Fibroblast of pulmonary artery (primary cell): ENCODE measurements around the gene B4GALT3.

Source experiments
- DNase-seq: peaks from one replicate; pipeline ENCODE4 v3.0.0-alpha.2; 2010; ENCODE audit warnings: low read depth
- H3K4me3 ChIP-seq: replicated peaks from 2 replicates; pipeline ENCODE4 v1.5.1; 2011; ENCODE audit warnings: low read depth, mild to moderate bottlenecking, control low read depth, low read length, moderate library complexity
- TF ChIP-seq, protein P1 (sequence below): IDR thresholded peaks from 2 replicates; pipeline ENCODE4 v1.5.1; 2011; ENCODE audit warnings: mild to moderate bottlenecking, control low read depth, low read length, inconsistent platforms; ENCODE audit errors: missing control alignments

Gene B4GALT3

DNA sequence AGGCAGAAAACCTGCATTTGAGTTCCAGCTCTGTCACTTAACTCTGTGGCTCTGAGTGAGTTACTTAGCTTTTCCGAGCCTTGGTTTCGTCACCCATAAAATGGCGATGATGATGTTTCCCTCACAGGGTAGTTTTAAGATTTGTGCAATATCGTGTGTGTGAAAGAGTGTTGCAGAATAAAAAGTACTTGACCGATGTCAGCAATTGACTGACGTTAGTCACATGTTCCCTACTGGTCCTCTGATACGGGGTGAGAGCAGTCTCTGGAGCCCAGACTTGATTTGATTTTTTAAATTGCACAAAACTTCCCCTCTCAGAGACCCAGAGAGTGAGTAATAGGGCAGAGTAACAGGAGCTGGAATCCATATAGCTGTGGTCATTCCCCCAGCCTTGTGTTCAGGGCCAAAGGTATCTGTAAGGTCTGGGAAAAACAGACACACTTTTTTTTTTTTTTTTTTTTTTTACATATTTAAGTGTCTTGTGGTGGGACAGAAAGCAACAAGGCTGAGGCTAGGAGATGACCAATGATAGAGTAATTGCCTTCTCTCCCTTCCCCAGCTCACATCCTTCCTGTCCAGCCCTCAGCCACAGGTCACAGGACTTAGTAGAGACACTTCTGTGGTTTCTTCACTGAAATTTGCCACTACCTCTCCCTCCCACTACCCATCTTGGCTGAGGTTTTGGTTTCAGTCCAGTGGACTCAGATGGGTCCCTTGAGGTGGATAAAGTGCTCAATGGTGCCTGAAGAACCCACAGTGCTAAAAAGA, 39.8 kb upstream of the B4GALT3 start:
- H3K4me3 ChIP-seq, result no peak overlapping the region
- TF ChIP-seq, protein P1, sequence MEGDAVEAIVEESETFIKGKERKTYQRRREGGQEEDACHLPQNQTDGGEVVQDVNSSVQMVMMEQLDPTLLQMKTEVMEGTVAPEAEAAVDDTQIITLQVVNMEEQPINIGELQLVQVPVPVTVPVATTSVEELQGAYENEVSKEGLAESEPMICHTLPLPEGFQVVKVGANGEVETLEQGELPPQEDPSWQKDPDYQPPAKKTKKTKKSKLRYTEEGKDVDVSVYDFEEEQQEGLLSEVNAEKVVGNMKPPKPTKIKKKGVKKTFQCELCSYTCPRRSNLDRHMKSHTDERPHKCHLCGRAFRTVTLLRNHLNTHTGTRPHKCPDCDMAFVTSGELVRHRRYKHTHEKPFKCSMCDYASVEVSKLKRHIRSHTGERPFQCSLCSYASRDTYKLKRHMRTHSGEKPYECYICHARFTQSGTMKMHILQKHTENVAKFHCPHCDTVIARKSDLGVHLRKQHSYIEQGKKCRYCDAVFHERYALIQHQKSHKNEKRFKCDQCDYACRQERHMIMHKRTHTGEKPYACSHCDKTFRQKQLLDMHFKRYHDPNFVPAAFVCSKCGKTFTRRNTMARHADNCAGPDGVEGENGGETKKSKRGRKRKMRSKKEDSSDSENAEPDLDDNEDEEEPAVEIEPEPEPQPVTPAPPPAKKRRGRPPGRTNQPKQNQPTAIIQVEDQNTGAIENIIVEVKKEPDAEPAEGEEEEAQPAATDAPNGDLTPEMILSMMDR, result no peak
- DNase-seq, result peak; percentile 83

DNA sequence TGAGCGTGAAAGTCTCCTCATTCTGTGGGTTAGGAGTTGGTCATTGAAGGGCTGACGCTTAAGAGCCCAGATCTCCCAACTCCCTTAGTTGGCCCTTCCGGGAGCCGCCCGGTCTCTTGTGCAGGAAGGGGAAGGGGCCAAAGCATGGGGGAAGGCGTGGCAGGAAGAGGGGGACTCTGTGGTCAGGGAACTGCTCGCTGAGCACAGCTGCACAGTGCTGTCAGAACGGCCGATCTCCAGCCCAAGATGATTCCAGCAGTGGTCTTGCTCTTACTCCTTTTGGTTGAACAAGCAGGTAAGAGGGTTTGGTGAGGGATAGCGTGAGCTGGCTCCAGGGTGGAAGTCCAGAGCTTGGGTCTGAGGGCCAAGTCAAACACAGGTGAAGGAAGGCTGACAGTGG, 37.8 kb upstream of the B4GALT3 start, which contains the start of gene FCER1G:
TSS of gene FCER1G (plus strand) at position 220 of the 400 bp plus-strand sequence. CDS start at position 247, 27 bp downstream.
- DNase-seq, result no peak
- no peak within 1 kb of the TSS for H3K4me3 ChIP-seq
- TF ChIP-seq, protein P1, result no peak

DNA sequence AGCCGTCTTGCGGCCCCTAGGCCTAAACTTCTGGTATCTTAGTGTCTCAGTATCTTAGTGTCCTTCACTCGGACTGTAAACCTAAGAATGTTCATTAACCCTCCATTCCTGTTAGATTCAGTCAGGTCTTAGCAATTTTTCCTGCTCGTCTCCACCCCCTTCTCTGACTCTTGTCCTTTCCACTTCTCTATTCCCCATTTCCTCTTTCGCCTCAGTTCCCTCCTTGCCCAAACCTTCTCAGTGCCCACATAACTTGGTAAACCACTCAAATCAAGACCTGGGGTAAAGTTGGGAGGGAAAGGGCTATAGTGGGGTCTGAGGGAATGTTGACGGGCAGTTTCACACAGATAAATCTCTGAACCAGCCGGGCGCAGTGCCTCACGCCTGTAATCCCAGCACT, 37.1 kb upstream of the B4GALT3 start:
- DNase-seq, result no peak
- H3K4me3 ChIP-seq, result no peak overlapping the region
- TF ChIP-seq, protein P1, result no peak

DNA sequence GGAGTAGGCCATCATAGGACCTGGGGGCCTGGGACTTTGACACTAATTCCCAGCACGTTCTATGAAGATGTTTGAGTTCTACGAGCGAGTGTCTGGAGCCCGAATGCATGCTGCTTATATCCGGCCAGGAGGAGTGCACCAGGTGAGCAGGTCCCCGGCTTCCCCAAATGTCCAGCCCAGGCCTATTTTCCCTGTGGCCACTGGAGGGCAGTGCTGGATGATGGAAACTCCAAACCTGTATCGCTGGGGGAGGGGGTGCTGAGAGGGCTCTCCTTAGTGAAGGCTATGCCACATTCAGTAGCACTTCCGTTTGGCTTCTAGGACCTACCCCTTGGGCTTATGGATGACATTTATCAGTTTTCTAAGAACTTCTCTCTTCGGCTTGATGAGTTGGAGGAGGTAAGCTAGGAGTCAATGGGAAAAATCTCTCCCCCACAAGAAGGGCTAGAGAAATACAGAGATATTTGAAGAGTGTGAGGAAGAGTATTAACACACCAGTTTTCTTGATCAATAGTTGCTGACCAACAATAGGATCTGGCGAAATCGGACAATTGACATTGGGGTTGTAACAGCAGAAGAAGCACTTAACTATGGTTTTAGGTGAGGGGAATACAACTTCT, 32.6 kb upstream of the B4GALT3 start:
- TF ChIP-seq, protein P1, result peak; percentile 94
- H3K4me3 ChIP-seq, result no peak overlapping the region
- peak; percentile 77 for DNase-seq

DNA sequence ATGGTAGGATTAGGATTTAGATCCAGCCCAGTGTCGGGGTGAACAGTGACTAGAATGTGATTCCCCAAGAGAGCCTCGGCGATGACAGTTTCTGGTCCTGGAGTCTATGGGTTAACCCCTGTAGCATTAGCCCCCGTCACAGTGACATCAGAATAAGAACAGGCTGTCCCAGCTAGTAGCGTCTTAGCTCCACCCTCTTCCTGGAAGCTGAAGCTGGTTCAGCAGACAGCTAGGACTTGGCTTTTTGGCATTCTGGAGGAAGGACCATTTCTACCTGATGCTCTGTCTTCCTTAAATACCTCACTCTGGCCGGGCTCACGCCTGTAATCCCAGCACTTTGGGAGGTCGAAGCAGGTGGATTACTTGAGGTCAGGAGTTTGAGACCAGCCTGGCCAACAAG, 29.9 kb upstream of the B4GALT3 start:
- peak; percentile 93 for DNase-seq
- no peak overlapping the region for H3K4me3 ChIP-seq
- TF ChIP-seq, protein P1, result no peak

DNA sequence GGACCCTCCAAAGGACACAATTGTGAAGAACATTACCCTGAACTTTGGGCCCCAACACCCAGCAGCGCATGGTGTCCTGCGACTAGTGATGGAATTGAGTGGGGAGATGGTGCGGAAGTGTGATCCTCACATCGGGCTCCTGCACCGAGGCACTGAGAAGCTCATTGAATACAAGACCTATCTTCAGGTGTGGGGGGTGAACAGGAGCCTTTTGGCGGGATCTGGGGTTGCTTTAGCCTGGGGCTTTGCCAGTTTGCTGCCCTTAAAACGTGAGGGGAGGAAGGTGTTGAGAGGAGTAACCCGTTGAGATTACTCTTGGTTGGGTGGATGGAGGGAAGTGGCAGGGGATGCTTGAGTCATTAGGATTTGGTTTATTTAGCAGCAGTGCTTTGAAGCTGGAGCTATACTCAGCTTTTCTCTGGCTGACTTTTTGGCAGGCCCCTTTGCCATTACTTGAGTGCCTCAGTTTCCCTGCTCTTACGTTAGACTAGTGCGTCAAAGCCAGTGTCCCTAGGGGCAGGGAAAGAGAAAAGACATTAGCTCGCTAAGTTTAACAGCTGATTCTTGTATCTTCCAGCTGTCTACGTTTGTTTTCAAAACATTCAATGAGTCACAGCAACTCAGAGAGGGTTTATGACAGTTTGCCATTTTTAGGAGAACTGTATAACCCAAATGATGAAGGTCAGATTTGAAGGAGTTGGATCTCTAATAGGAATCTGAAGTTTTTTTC, 29.3 kb upstream of the B4GALT3 start:
- H3K4me3 ChIP-seq, result no peak overlapping the region
- DNase-seq, result peak; percentile 80
- TF ChIP-seq, protein P1, result no peak
